ENCODE measurements around the gene CFAP221. TPM values are rescaled to one million over a fixed set of nuclear protein-coding genes. Genes with fewer than 3 reads are reported as not detected.

The CFAP221 gene
- total RNA-seq, 1 donor from 2014 or later, result 1.0 TPM

GRCh38 chr2:119647440-119648169, 103.4 kb downstream of the CFAP221 start:
- Histone ChIP-seq H3K4me1 (peaks cover 14% of the 10 kb centered on the region), H3K4me3 (no peak overlapping the region), H3K36me3 (no peaks in the 10 kb centered on the region), H3K27me3 (ENCODE audit: low read depth) (no peaks in the 10 kb centered on the region), H3K27ac (replicated peaks) (no peak overlapping the region), H3K9me3 (replicated peaks) (peaks cover 11% of the 10 kb centered on the region)
- intact Hi-C loops (cut with micrococcal nuclease), result no loop called here
- TF ChIP-seq CTCF (IDR thresholded peaks at IDR 0.05; ENCODE audit: borderline replicate concordance), result no peak
- no peak for DNase-seq

GRCh38 chr2:119649364-119649917, 105.2 kb downstream of the CFAP221 start:
- intact Hi-C loops (cut with micrococcal nuclease), result no loop called here
- peaks cover 11% of the 10 kb centered on the region for H3K9me3 ChIP-seq (replicated peaks)
- H3K27me3 ChIP-seq (ENCODE audit: low read depth), result no peaks in the 10 kb centered on the region
- H3K4me3 ChIP-seq, result no peak overlapping the region
- H3K27ac ChIP-seq (replicated peaks), result no peak overlapping the region
- no peaks in the 10 kb centered on the region for H3K36me3 ChIP-seq
- DNase-seq, result no peak
- TF ChIP-seq CTCF (IDR thresholded peaks at IDR 0.05; ENCODE audit: borderline replicate concordance), result no peak
- peaks cover 14% of the 10 kb centered on the region for H3K4me1 ChIP-seq

GRCh38 chr2:119650206-119650605, 106.0 kb downstream of the CFAP221 start:
- DNase-seq, result no peak
- H3K4me3 ChIP-seq, result no peak overlapping the region
- no peak overlapping the region for H3K27ac ChIP-seq (replicated peaks)
- no peak for TF ChIP-seq CTCF (IDR thresholded peaks at IDR 0.05; ENCODE audit: borderline replicate concordance)
- H3K27me3 ChIP-seq (ENCODE audit: low read depth), result no peaks in the 10 kb centered on the region
- no peaks in the 10 kb centered on the region for H3K36me3 ChIP-seq
- intact Hi-C loops (cut with micrococcal nuclease), result no loop called here
- peaks cover 11% of the 10 kb centered on the region for H3K9me3 ChIP-seq (replicated peaks)
- peaks cover 13% of the 10 kb centered on the region for H3K4me1 ChIP-seq

GRCh38 chr2:119650846-119651370, 106.7 kb downstream of the CFAP221 start:
- TF ChIP-seq CTCF (IDR thresholded peaks at IDR 0.05; ENCODE audit: borderline replicate concordance), result no peak
- Histone ChIP-seq H3K4me3 (no peak overlapping the region), H3K27ac (replicated peaks) (no peak overlapping the region), H3K4me1 (peaks cover 6% of the 10 kb centered on the region), H3K36me3 (no peaks in the 10 kb centered on the region), H3K9me3 (replicated peaks) (peaks cover 11% of the 10 kb centered on the region), H3K27me3 (ENCODE audit: low read depth) (no peaks in the 10 kb centered on the region)
- intact Hi-C loops (cut with micrococcal nuclease), result no loop called here
- no peak for DNase-seq

- H3K36me3 ChIP-seq, result no peaks in the 10 kb centered on the region
- no peaks in the 10 kb centered on the region for H3K27me3 ChIP-seq (ENCODE audit: low read depth)
- H3K4me3 ChIP-seq, result no peak overlapping the region
- no peak for DNase-seq
- H3K4me1 ChIP-seq, result peaks cover 3% of the 10 kb centered on the region
- no peaks in the 10 kb centered on the region for H3K9me3 ChIP-seq (replicated peaks)
- intact Hi-C loops (cut with micrococcal nuclease), result no loop called here
- H3K27ac ChIP-seq (replicated peaks), result no peak overlapping the region
- no peak for TF ChIP-seq CTCF (IDR thresholded peaks at IDR 0.05; ENCODE audit: borderline replicate concordance)
Observed at GRCh38 chr2:119657466-119658145, 113.4 kb downstream of the CFAP221 start.

Data from left ventricle myocardium inferior (tissue), 1 donor.